ENCODE data around the gene MAP3K9. TPM values are rescaled to one million over a fixed set of nuclear protein-coding genes. Genes with fewer than 3 reads are reported as not detected.

The MAP3K9 gene
- total and polyA plus RNA-seq, 2 donors (not counting 3 experiments of a cell fraction or from before 2014, with no cell fraction given) = 0.06 to 0.11 TPM

DNA sequence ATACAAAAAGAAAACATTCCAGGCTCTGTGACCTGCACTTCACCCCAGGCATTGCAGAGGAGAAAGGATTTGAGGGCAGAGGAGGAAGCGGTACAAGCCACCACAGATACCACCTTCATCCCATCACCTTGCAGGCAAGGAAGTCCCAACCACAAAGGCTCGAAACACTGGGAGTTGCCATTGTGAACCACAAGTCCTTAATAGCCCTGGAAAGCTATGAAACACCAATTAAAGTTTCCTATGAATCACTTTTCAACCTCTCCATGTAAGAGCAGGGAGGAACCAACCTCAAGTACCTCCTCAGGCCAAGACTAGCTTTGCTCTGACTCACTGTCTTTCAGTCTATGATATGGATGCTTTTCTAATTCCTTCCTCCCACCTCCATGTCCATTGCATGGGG is 27.0 kb downstream of the MAP3K9 start:
- Histone ChIP-seq H3K9me1 (replicated peaks; ENCODE audit: control insufficient read depth, extremely low read depth, insufficient read depth, low read length) (no peaks in the 10 kb centered on the region), H3K79me2 (ENCODE audit: control insufficient read depth, insufficient read depth, low read length) (no peaks in the 10 kb centered on the region), H3K9me3 (replicated peaks; ENCODE audit: control insufficient read depth, insufficient read depth, low read length) (no peaks in the 10 kb centered on the region), H4K20me1 (replicated peaks; ENCODE audit: control insufficient read depth, extremely low read depth, insufficient read depth, low read length) (no peaks in the 10 kb centered on the region), H3K4me3 (replicated peaks in 1 of 3; ENCODE audit: insufficient read depth in 1 of 3, low read depth in 1 of 3, low read length in 3 of 3) (no peak overlapping the region), H3K4me1 (ENCODE audit: control insufficient read depth, extremely low read depth, insufficient read depth, low read length) (no peaks in the 10 kb centered on the region), H2AFZ (ENCODE audit: low read depth, low read length) (no peak overlapping the region), H3K27ac (ENCODE audit: insufficient read depth, low read depth, low read length) (no peak overlapping the region), H3K4me2 (ENCODE audit: insufficient read depth, low read length) (no peak overlapping the region), H3K9ac (replicated peaks; ENCODE audit: extremely low read depth, insufficient read depth, low read length) (no peak overlapping the region), H3K36me3 (ENCODE audit: control insufficient read depth in 2 of 2, extremely low read depth in 1 of 2, insufficient read depth in 2 of 2, low read length in 2 of 2) (no peaks in the 10 kb centered on the region), H3K27me3 (ENCODE audit: control insufficient read depth in 2 of 2, insufficient read depth in 2 of 2, low read length in 2 of 2) (no peaks in the 10 kb centered on the region)
- no peak for FAIRE-seq
- no peak for DNase-seq (ENCODE audit: low read depth, low spot score)
- CTCF ChIA-PET = no interaction called here
- BruUV-seq (replicated peaks) = no TSS peak
- POLR2A ChIA-PET = no interaction called here
- dilution Hi-C loops (cut with MboI; ENCODE audit: extremely low pct_ligation_motif_present, low sequenced_read_pairs) (no loop called here), intact Hi-C loops (cut with micrococcal nuclease) (no loop called here)
- TF ChIP-seq, protein P1, sequence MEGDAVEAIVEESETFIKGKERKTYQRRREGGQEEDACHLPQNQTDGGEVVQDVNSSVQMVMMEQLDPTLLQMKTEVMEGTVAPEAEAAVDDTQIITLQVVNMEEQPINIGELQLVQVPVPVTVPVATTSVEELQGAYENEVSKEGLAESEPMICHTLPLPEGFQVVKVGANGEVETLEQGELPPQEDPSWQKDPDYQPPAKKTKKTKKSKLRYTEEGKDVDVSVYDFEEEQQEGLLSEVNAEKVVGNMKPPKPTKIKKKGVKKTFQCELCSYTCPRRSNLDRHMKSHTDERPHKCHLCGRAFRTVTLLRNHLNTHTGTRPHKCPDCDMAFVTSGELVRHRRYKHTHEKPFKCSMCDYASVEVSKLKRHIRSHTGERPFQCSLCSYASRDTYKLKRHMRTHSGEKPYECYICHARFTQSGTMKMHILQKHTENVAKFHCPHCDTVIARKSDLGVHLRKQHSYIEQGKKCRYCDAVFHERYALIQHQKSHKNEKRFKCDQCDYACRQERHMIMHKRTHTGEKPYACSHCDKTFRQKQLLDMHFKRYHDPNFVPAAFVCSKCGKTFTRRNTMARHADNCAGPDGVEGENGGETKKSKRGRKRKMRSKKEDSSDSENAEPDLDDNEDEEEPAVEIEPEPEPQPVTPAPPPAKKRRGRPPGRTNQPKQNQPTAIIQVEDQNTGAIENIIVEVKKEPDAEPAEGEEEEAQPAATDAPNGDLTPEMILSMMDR (IDR thresholded peaks at IDR 0.05; ENCODE audit: extremely low read depth in 1 of 2, insufficient read depth in 1 of 2, low read depth in 1 of 2, low read length in 2 of 2) = no peak
- TF ChIP-seq MYC (IDR thresholded peaks at IDR 0.05; ENCODE audit: low read depth, low read length) (no peak), POLR2A (IDR thresholded peaks at IDR 0.05; ENCODE audit: low read depth, low read length) (no peak), GATA2 (IDR thresholded peaks at IDR 0.05; ENCODE audit: insufficient read depth, insufficient read length, low read depth, low read length) (no peak), EZH2 (IDR thresholded peaks at IDR 0.05; ENCODE audit: borderline replicate concordance, low read depth, low read length, severe bottlenecking) (no peak), JUN (IDR thresholded peaks at IDR 0.05; ENCODE audit: borderline replicate concordance, insufficient read depth, insufficient read length, low read depth) (no peak), FOS (IDR thresholded peaks at IDR 0.05; ENCODE audit: borderline replicate concordance, insufficient read depth, low read length) (no peak), POLR2AphosphoS5 (IDR thresholded peaks at IDR 0.05; ENCODE audit: insufficient read depth, low read depth, low read length) (no peak)
- TF ChIP-seq, protein P2, sequence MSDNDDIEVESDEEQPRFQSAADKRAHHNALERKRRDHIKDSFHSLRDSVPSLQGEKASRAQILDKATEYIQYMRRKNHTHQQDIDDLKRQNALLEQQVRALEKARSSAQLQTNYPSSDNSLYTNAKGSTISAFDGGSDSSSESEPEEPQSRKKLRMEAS (IDR thresholded peaks at IDR 0.05; ENCODE audit: insufficient read depth, insufficient read length) = no peak
